HepG2 (cell line): ENCODE data around the gene RPUSD4. TPM values are rescaled to one million over a fixed set of nuclear protein-coding genes. Genes with fewer than 3 reads are reported as not detected.

Experiments used
- AGO1 ChIP-seq: fragments of 200-400 bp; formaldehyde crosslinking; IDR thresholded peaks from 2 replicates; pipeline ENCODE4 v1.6.1; 2017; ENCODE audit warnings: mild to moderate bottlenecking, low read depth, low read length, moderate library complexity; ENCODE audit not compliant: poor library complexity, severe bottlenecking
- CERS6 ChIP-seq: sonication (generic); formaldehyde crosslinking; IDR thresholded peaks from 2 replicates; pipeline ENCODE4 v1.5.0; 2020; ENCODE audit warnings: missing genetic modification reagents
- ISL2 ChIP-seq: sonication (generic); formaldehyde crosslinking; IDR thresholded peaks from 2 replicates; pipeline ENCODE4 v1.5.0; 2020; ENCODE audit warnings: missing genetic modification reagents
- KDM1A ChIP-seq: IDR thresholded peaks from 2 replicates; pipeline ENCODE4 v1.6.1; 2016; ENCODE audit warnings: missing compliant biosample characterization
- LCORL ChIP-seq, 2 experiments: fragments of 450-650 bp in 1 of 2; sonication (generic) in 1 of 2; formaldehyde crosslinking in 1 of 2; IDR thresholded peaks; 2 replicates each; pipeline versions ENCODE4 v1.5.0 to v1.6.1; 2017 to 2020; ENCODE audit warnings: antibody characterized with exemption in 1 of 2, missing genetic modification reagents in 1 of 2
- MAZ ChIP-seq, 2 experiments: sonication (generic) in 1 of 2; formaldehyde crosslinking in 1 of 2; IDR thresholded peaks; 2 replicates each; pipeline versions ENCODE4 v1.5.0 to v1.6.1; 2012 to 2020; ENCODE audit warnings: low read depth in 2 of 2, mild to moderate bottlenecking in 2 of 2, borderline replicate concordance in 1 of 2, improper control_type of control experiment in 1 of 2, low read length in 1 of 2, missing genetic modification reagents in 1 of 2, moderate library complexity in 1 of 2
- NR2C2 ChIP-seq: sonication (generic); formaldehyde crosslinking; IDR thresholded peaks from 2 replicates; pipeline ENCODE4 v1.4.0; 2020; ENCODE audit warnings: missing genetic modification reagents, mild to moderate bottlenecking, moderate library complexity, borderline replicate concordance
- NR2F1 ChIP-seq, 2 experiments: fragments of 450-650 bp in 1 of 2; formaldehyde crosslinking in 1 of 2; IDR thresholded peaks; 2 replicates each; pipeline versions ENCODE4 v1.5.0 to v1.6.1; 2016 to 2020; ENCODE audit warnings: mild to moderate bottlenecking in 1 of 2, missing compliant biosample characterization in 1 of 2, missing genetic modification reagents in 1 of 2, moderate library complexity in 1 of 2
- ONECUT2 ChIP-seq: sonication (generic); formaldehyde crosslinking; IDR thresholded peaks from 2 replicates; pipeline ENCODE4 v1.4.0; 2020; ENCODE audit warnings: missing genetic modification reagents
- RFXAP ChIP-seq: sonication (generic); formaldehyde crosslinking; IDR thresholded peaks from 2 replicates; pipeline ENCODE4 v1.4.0; 2020; ENCODE audit warnings: missing genetic modification reagents, borderline replicate concordance
- TARDBP ChIP-seq: sonication (generic); formaldehyde crosslinking; IDR thresholded peaks from 2 replicates; pipeline ENCODE4 v1.8.0; 2022; ENCODE audit warnings: mild to moderate bottlenecking, missing genetic modification reagents
- TBX3 ChIP-seq: fragments of 450-650 bp; IDR thresholded peaks from 2 replicates; pipeline ENCODE4 v1.6.1; 2017; ENCODE audit warnings: antibody characterized with exemption, mild to moderate bottlenecking, inconsistent platforms, borderline replicate concordance
- TRIM24 ChIP-seq: sonication (generic); formaldehyde crosslinking; IDR thresholded peaks from 2 replicates; pipeline ENCODE4 v1.8.0; 2022; ENCODE audit warnings: mild to moderate bottlenecking, missing genetic modification reagents
- U2AF1 ChIP-seq: fragments of 200-400 bp; formaldehyde crosslinking; optimal IDR thresholded peaks from 2 replicates; pipeline ENCODE3; 2017; ENCODE audit warnings: mild to moderate bottlenecking, low read depth, low read length
- ZNF558 ChIP-seq: sonication (generic); formaldehyde crosslinking; IDR thresholded peaks from 2 replicates; pipeline ENCODE4 v1.9.0; 2022; ENCODE audit warnings: mild to moderate bottlenecking, missing genetic modification reagents, borderline replicate concordance
- ZNF605 ChIP-seq: sonication (generic); formaldehyde crosslinking; IDR thresholded peaks from 2 replicates; pipeline ENCODE4 v1.8.0; 2022; ENCODE audit warnings: mild to moderate bottlenecking, missing genetic modification reagents
- ZNF772 ChIP-seq: sonication (generic); formaldehyde crosslinking; IDR thresholded peaks from 2 replicates; pipeline ENCODE4 v1.5.0; 2020; ENCODE audit warnings: mild to moderate bottlenecking, missing genetic modification reagents
- polyA plus RNA-seq, 8 experiments: library from polyadenylated mRNA; depleted of rRNA in 3 of 8; stranded (reverse) in 7 of 8; unstranded in 1 of 8; fragments of >200 nt; fragmentation: Illumina TruSeq in 4 of 8; extraction: Trizol in 4 of 8; gene quantifications; 2 replicates each; pipeline versions ENCODE4 v1.2.1 to v1.2.3, GENCODE V29; 2011 to 2016; ENCODE audit warnings: low read depth in 4 of 8, missing spikeins in 1 of 8, mixed read lengths in 1 of 8; ENCODE audit not compliant: insufficient read depth in 1 of 8
- total RNA-seq, 5 experiments: library from RNA; depleted of rRNA; stranded (reverse); fragments of >200 nt; fragmentation: Illumina TruSeq; extraction: Trizol; gene quantifications; 2 replicates each; pipeline ENCODE4 v1.2.3, GENCODE V29; 2016; ENCODE audit warnings: low read depth in 1 of 5
- TF ChIP-seq, protein P1 (sequence below): sonication (generic); formaldehyde crosslinking; IDR thresholded peaks from 2 replicates; pipeline ENCODE4 v1.4.0; 2020; ENCODE audit warnings: missing genetic modification reagents
- TF ChIP-seq, protein P2 (sequence below): sonication (generic); formaldehyde crosslinking; IDR thresholded peaks from 2 replicates; pipeline ENCODE4 v1.9.0; 2022; ENCODE audit warnings: missing genetic modification reagents, mild to moderate bottlenecking, borderline replicate concordance
- TF ChIP-seq, protein P3 (sequence below): sonication (generic); formaldehyde crosslinking; IDR thresholded peaks from 2 replicates; pipeline ENCODE4 v1.5.1; 2020; ENCODE audit warnings: mild to moderate bottlenecking, moderate library complexity, missing genetic modification reagents
- TF ChIP-seq, protein P4 (sequence below): IDR thresholded peaks from 2 replicates; pipeline ENCODE4 v1.6.1; 2016; ENCODE audit warnings: control low read depth

The RPUSD4 gene
- total and polyA plus RNA-seq, 2 of the 13 experiments (the other 11 are each of a cell fraction or from before 2014, with no cell fraction given) = 45.0 to 52.9 TPM

DNA sequence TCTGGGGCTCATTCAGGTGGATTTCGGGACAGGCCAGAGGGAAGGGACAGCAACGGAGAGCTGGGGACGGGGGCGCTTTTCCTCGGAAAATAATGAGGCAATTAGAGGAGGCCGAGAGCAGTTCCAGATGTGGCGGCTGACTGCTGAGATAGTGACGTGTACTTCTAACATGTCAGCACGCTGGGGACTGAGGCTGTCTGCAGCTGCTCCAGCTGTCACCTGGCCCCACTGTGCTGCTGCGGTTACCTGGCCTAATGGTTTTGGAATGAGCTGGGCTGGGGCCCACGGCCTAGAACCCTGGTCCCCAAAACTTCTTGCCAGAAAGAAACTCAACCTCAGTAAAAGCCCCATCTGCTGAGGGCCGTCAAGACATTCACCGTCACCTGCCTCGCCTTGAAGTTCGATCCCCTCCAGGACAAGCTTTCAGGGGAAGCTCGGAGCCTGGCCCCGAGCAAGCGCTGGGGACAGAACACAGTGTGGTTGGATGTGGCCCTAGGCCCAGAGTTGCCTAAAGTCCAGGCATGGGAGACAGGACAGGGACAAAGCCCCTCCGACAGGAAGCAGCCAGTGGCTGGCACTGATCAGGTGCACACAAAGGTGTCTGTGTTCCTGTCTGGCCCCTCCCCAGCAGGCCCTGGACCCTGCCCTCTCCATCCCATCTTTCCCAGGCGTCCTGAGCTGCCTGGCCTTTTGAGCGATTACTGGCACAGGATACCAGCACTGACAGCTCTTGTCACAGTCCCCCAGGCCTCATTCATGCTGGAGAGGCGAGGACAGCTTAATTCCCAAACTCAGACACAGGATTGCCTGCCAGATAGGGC is 22.1 kb downstream of the RPUSD4 start (continued):
- no peak for TF ChIP-seq NR2F1 (CRISPR knock-in tag; IDR thresholded peaks at IDR 0.05)
- peak; percentile 58; the same call in 1 of the 2 replicates for TF ChIP-seq TBX3
- TF ChIP-seq, protein P1, sequence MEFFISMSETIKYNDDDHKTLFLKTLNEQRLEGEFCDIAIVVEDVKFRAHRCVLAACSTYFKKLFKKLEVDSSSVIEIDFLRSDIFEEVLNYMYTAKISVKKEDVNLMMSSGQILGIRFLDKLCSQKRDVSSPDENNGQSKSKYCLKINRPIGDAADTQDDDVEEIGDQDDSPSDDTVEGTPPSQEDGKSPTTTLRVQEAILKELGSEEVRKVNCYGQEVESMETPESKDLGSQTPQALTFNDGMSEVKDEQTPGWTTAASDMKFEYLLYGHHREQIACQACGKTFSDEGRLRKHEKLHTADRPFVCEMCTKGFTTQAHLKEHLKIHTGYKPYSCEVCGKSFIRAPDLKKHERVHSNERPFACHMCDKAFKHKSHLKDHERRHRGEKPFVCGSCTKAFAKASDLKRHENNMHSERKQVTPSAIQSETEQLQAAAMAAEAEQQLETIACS (CRISPR knock-in tag) = no peak
- TF ChIP-seq ZNF772 (CRISPR knock-in tag) = peak; percentile 87
- TF ChIP-seq ISL2 = peak; percentile 57; the same call in 1 of the 2 replicates
- no peak for TF ChIP-seq ONECUT2
- TF ChIP-seq, protein P2, sequence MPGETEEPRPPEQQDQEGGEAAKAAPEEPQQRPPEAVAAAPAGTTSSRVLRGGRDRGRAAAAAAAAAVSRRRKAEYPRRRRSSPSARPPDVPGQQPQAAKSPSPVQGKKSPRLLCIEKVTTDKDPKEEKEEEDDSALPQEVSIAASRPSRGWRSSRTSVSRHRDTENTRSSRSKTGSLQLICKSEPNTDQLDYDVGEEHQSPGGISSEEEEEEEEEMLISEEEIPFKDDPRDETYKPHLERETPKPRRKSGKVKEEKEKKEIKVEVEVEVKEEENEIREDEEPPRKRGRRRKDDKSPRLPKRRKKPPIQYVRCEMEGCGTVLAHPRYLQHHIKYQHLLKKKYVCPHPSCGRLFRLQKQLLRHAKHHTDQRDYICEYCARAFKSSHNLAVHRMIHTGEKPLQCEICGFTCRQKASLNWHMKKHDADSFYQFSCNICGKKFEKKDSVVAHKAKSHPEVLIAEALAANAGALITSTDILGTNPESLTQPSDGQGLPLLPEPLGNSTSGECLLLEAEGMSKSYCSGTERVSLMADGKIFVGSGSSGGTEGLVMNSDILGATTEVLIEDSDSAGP (CRISPR knock-in tag) = peak; percentile 74
- TF ChIP-seq RFXAP (CRISPR knock-in tag) = peak; percentile 78; the same call in 1 of the 2 replicates
- TF ChIP-seq TARDBP (CRISPR knock-in tag) = peak; percentile 82
- TF ChIP-seq TRIM24 (CRISPR knock-in tag) = no peak
- TF ChIP-seq ZNF605 (CRISPR knock-in tag) = peak; percentile 76; the same call in 1 of the 2 replicates
- TF ChIP-seq, protein P3, sequence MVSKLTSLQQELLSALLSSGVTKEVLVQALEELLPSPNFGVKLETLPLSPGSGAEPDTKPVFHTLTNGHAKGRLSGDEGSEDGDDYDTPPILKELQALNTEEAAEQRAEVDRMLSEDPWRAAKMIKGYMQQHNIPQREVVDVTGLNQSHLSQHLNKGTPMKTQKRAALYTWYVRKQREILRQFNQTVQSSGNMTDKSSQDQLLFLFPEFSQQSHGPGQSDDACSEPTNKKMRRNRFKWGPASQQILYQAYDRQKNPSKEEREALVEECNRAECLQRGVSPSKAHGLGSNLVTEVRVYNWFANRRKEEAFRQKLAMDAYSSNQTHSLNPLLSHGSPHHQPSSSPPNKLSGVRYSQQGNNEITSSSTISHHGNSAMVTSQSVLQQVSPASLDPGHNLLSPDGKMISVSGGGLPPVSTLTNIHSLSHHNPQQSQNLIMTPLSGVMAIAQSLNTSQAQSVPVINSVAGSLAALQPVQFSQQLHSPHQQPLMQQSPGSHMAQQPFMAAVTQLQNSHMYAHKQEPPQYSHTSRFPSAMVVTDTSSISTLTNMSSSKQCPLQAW = peak; percentile 73
- peak; percentile 48 for TF ChIP-seq U2AF1
- no peak for TF ChIP-seq MAZ (IDR thresholded peaks at IDR 0.05; ENCODE audit: borderline replicate concordance, low read depth, low read length)
- no peak for TF ChIP-seq MAZ (CRISPR knock-in tag; IDR thresholded peaks at IDR 0.05; ENCODE audit: low read depth)
- no peak for TF ChIP-seq CERS6 (CRISPR knock-in tag)
- TF ChIP-seq NR2C2 = peak; percentile 47; the same call in 1 of the 2 replicates
- TF ChIP-seq ZNF558 = no peak
- TF ChIP-seq LCORL (IDR thresholded peaks at IDR 0.05) = no peak
- TF ChIP-seq LCORL (CRISPR knock-in tag; IDR thresholded peaks at IDR 0.05) = peak; percentile 98
- TF ChIP-seq AGO1 = no peak
- 0 out of 2 replicates have a peak, but pooled peaks have one; percentile 29 for TF ChIP-seq KDM1A
- TF ChIP-seq, protein P4, sequence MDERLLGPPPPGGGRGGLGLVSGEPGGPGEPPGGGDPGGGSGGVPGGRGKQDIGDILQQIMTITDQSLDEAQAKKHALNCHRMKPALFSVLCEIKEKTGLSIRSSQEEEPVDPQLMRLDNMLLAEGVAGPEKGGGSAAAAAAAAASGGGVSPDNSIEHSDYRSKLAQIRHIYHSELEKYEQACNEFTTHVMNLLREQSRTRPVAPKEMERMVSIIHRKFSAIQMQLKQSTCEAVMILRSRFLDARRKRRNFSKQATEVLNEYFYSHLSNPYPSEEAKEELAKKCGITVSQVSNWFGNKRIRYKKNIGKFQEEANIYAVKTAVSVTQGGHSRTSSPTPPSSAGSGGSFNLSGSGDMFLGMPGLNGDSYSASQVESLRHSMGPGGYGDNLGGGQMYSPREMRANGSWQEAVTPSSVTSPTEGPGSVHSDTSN (CRISPR knock-in tag) = 0 out of 2 replicates have a peak, but pooled peaks have one; percentile 36
